SK-N-SH (cell line): Measurements from ENCODE around the gene STK32C. TPM values are rescaled to one million over a fixed set of nuclear protein-coding genes. Genes with fewer than 3 reads are reported as not detected.

Experiments used
- CTCF ChIA-PET: fragments of 300-600, 350-600 bp; formaldehyde crosslinking; extraction: SDS; loops from one replicate; lab custom pipeline; 2021; lab: Yijun Ruan, JAX
- POLR2A ChIA-PET: fragments of 350-600 bp; sonication (Branson Sonifier 250); formaldehyde crosslinking; extraction: SDS; loops from one replicate; lab custom pipeline; 2020; ENCODE audit warnings: antibody characterized with exemption, inconsistent platforms; lab: Yijun Ruan, JAX
- DNase-seq: peaks from one replicate; pipeline ENCODE4 v3.0.0; 2012
- H2AFZ ChIP-seq: fragments of 200-600 bp; sonication (generic); 2 replicates; pipeline ENCODE4 v1.8.1; 2016; ENCODE audit warnings: antibody characterized with exemption, mild to moderate bottlenecking, low read depth
- H3F3A ChIP-seq: fragments of 200-600 bp; sonication (generic); replicated peaks from 2 replicates; pipeline ENCODE3; 2016; ENCODE audit warnings: antibody characterized with exemption, mild to moderate bottlenecking; ENCODE audit not compliant: insufficient read depth
- H3K27ac ChIP-seq, 2 experiments: fragments of 200-500 bp in 1 of 2; fragments of 200-600 bp in 1 of 2; sonication (Bioruptor generic) in 1 of 2; sonication (generic), shearing (Covaris generic) in 1 of 2; 2 replicates each; pipeline versions ENCODE4 v1.5.1 to v1.6.1; 2014 to 2016; ENCODE audit warnings: low read depth in 2 of 2, inconsistent platforms in 1 of 2, low read length in 1 of 2, mild to moderate bottlenecking in 1 of 2, mixed read lengths in 1 of 2
- H3K27me3 ChIP-seq: fragments of 200-600 bp; sonication (generic), shearing (Covaris generic); 2 replicates; pipeline ENCODE4 v1.6.1; 2016; ENCODE audit warnings: mixed run types; ENCODE audit not compliant: insufficient read depth
- H3K36me3 ChIP-seq, 2 experiments: fragments of 200-500 bp in 1 of 2; fragments of 200-600 bp in 1 of 2; sonication (Bioruptor generic) in 1 of 2; sonication (generic) in 1 of 2; replicated peaks in 1 of 2; 2 replicates each; pipeline versions ENCODE3 to v1.5.1; 2014 to 2016; ENCODE audit warnings: low read length in 1 of 2, mild to moderate bottlenecking in 1 of 2; ENCODE audit not compliant: insufficient read depth in 2 of 2, control insufficient read depth in 1 of 2
- H3K4me1 ChIP-seq, 2 experiments: fragments of 200-500 bp in 1 of 2; fragments of 200-600 bp in 1 of 2; sonication (Bioruptor generic) in 1 of 2; sonication (generic), shearing (Covaris generic) in 1 of 2; 2 replicates each; pipeline versions ENCODE4 v1.5.1 to v1.6.1; 2014 to 2016; ENCODE audit warnings: low read depth in 1 of 2, low read length in 1 of 2, mixed run types in 1 of 2; ENCODE audit not compliant: insufficient read depth in 2 of 2, control insufficient read depth in 1 of 2
- H3K4me2 ChIP-seq: fragments of 200-600 bp; sonication (generic), shearing (Covaris generic); 2 replicates; pipeline ENCODE4 v1.6.1; 2017; ENCODE audit warnings: mixed run types
- H3K4me3 ChIP-seq, 2 experiments: fragments of 200-500 bp in 1 of 2; fragments of 200-600 bp in 1 of 2; sonication (Bioruptor generic) in 1 of 2; sonication (generic), shearing (Covaris generic) in 1 of 2; 2 replicates each; pipeline versions ENCODE4 v1.5.1 to v1.8.1; 2014 to 2016; ENCODE audit warnings: low read depth in 2 of 2, inconsistent platforms in 1 of 2, low read length in 1 of 2, mild to moderate bottlenecking in 1 of 2, mixed read lengths in 1 of 2, moderate library complexity in 1 of 2
- H3K79me2 ChIP-seq: fragments of 200-600 bp; sonication (generic); 2 replicates; pipeline ENCODE4 v1.8.1; 2017; ENCODE audit warnings: mild to moderate bottlenecking; ENCODE audit not compliant: insufficient read depth
- H3K9ac ChIP-seq: fragments of 200-600 bp; sonication (generic); 2 replicates; pipeline ENCODE4 v1.6.1; 2017; ENCODE audit warnings: mixed run types
- H3K9me2 ChIP-seq: fragments of 200-600 bp; sonication (generic); 2 replicates; pipeline ENCODE4 v1.6.1; 2017; ENCODE audit warnings: mixed run types
- H3K9me3 ChIP-seq: fragments of 200-600 bp; sonication (generic); 2 replicates; pipeline ENCODE4 v1.6.1; 2017; ENCODE audit warnings: mixed run types, mild to moderate bottlenecking, moderate library complexity
- H4K20me1 ChIP-seq: fragments of 200-600 bp; sonication (generic); 2 replicates; pipeline ENCODE4 v1.6.1; 2017; ENCODE audit warnings: mild to moderate bottlenecking, mixed run types; ENCODE audit not compliant: insufficient read depth
- EP300 ChIP-seq, 2 experiments: IDR thresholded peaks; 2 replicates each; pipeline versions ENCODE4 v1.4.0 to v1.6.1; 2012; ENCODE audit warnings: borderline replicate concordance in 1 of 2, low read depth in 1 of 2, low read length in 1 of 2
- EZH2phosphoT487 ChIP-seq: fragments of 200-600 bp; sonication (generic); IDR thresholded peaks from 2 replicates; pipeline ENCODE4 v1.6.1; 2017; ENCODE audit warnings: low read depth, mixed run types, mild to moderate bottlenecking, antibody characterized with exemption, moderate library complexity, borderline replicate concordance
- FOSL2 ChIP-seq: IDR thresholded peaks from 2 replicates; pipeline ENCODE4 v1.4.0; 2012; ENCODE audit warnings: low read depth, mild to moderate bottlenecking, moderate library complexity, borderline replicate concordance
- GABPA ChIP-seq: IDR thresholded peaks from 2 replicates; pipeline ENCODE4 v1.4.0; 2012; ENCODE audit warnings: low read depth, mild to moderate bottlenecking
- GATA2 ChIP-seq: sonication (generic); formaldehyde crosslinking; IDR thresholded peaks from 2 replicates; pipeline ENCODE4 v1.5.0; 2020; ENCODE audit warnings: mild to moderate bottlenecking, missing genetic modification reagents
- MXI1 ChIP-seq: IDR thresholded peaks from 2 replicates; pipeline ENCODE4 v1.6.1; 2012; ENCODE audit warnings: mild to moderate bottlenecking, low read depth, low read length, improper control_type of control experiment
- NFIC ChIP-seq: IDR thresholded peaks from 2 replicates; pipeline ENCODE4 v1.4.0; 2012; ENCODE audit warnings: borderline replicate concordance
- POLR2AphosphoS5 ChIP-seq: IDR thresholded peaks from 2 replicates; pipeline ENCODE4 v1.6.1; 2012; ENCODE audit warnings: low read depth, low read length
- RAD21 ChIP-seq: IDR thresholded peaks from 2 replicates; pipeline ENCODE4 v1.6.1; 2012; ENCODE audit warnings: mild to moderate bottlenecking, low read length
- RCOR1 ChIP-seq: fragments of 150-350 bp; IDR thresholded peaks from 2 replicates; pipeline ENCODE4 v1.6.1; 2017; ENCODE audit warnings: antibody characterized with exemption, low read length
- RXRA ChIP-seq: IDR thresholded peaks from 2 replicates; pipeline ENCODE4 v1.4.0; 2012; ENCODE audit warnings: low read depth, mild to moderate bottlenecking, borderline replicate concordance
- SMC3 ChIP-seq: IDR thresholded peaks from 2 replicates; pipeline ENCODE4 v1.6.1; 2012; ENCODE audit warnings: low read depth, low read length, improper control_type of control experiment
- TCF12 ChIP-seq: IDR thresholded peaks from 2 replicates; pipeline ENCODE4 v1.4.0; 2012
- YY1 ChIP-seq: IDR thresholded peaks from 2 replicates; pipeline ENCODE4 v1.4.0; 2012; ENCODE audit warnings: low read depth, mild to moderate bottlenecking
- WGBS: methylation state at CpG from one replicate; pipeline ENCODE4 v1.1.6; 2017; ENCODE audit warnings: low lambda C conversion rate; 5-methylcytosine and 5-hydroxymethylcytosine counted together
- polyA plus RNA-seq, 3 experiments: library from polyadenylated mRNA; depleted of rRNA; stranded (reverse); fragments of >200 nt; gene quantifications; 2 replicates each; pipeline ENCODE4 v1.2.3, GENCODE V29; 2012
- TF ChIP-seq, protein P1 (sequence below): IDR thresholded peaks from 2 replicates; pipeline ENCODE4 v1.4.0; 2012; ENCODE audit warnings: low read depth
- TF ChIP-seq, protein P2 (sequence below): IDR thresholded peaks from 2 replicates; pipeline ENCODE4 v1.4.0; 2012; ENCODE audit warnings: low read depth, borderline replicate concordance
- TF ChIP-seq, protein P3 (sequence below): fragments of 150-350 bp; IDR thresholded peaks from 2 replicates; pipeline ENCODE4 v1.6.1; 2016; ENCODE audit warnings: mild to moderate bottlenecking, low read depth, low read length

STK32C gene
- polyA plus RNA-seq, 1 of the 3 experiments (the other 2 are of a cell fraction) = 27.8 TPM

DNA sequence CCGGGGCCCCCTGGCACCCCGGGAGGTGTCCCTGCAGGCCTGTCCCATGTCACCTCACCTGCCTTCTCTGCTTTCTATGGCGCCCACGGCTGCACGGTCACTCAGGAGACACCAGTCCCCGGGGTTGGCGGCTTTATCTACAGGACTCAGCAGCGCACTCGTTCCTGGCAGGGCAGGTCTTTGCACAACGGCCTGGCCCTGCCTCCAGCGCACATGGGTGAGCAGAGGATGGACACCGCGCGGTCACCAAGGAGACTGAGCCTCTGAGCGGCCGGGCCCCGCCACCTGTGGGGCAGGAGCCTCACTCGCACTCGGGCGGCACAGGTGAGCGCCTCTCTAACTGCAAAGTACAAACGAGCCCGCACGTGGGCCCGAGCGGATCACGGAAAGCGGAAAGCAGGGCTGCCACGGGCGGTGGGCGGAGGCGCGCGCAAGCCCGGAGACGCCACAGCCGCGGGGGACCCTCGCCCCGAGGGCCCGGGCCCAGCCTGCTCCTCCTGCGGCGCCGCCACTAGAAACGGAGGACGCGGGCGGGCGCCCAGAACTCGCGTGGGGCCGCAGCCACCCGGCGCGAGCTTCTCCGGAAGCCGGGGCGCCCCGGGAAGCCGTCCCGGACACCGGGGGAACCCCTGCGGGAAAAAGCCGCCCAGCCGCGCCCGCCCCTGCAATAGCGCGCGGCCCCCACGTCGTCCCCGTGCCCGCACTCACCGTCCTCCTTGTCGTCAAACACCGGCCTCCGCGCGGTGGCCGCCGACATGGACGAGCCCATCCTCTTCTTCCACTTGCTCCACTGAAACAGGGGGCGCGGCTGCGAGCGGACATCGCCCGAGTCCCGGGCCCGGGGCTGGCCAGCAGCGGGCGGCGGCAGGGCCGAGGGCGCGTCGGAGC, 642 bp downstream of the STK32C start:
- POLR2A ChIA-PET = interaction anchor here (1.0 kb wide), 1 partner anchor 41 kb away, joined by 3 read pairs; no protein-coding TSS in a partner anchor
- Histone ChIP-seq H3K4me1 (peaks cover 0 to 26% of the 10 kb centered on the region in 2 experiments; a peak in 1 of 4 replicates), H3K4me2 (peak overlapping the region; percentile 89), H3K79me2 (0 out of 2 replicates have a peak, but pooled peaks cover 5% of the 10 kb centered on the region), H3K9ac (peak overlapping the region; percentile 21; the same call in 1 of the 2 replicates), H3K27me3 (no peaks in the 10 kb centered on the region), H3K9me2 (no peaks in the 10 kb centered on the region), H3F3A (no peaks in the 10 kb centered on the region), H3K4me3 (peak overlapping the region; percentile 65 to 66), H4K20me1 (no peaks in the 10 kb centered on the region), H3K9me3 (no peaks in the 10 kb centered on the region), H2AFZ (peak overlapping the region; percentile 65), H3K27ac (peak overlapping the region in 1 of 2 experiments; percentile 60; a peak in 2 of 4 replicates), H3K36me3 (peaks cover 0 to 4% of the 10 kb centered on the region in 2 experiments)
- peak; percentile 83 for DNase-seq
- CTCF ChIA-PET = interaction anchor here (1.0 kb wide), 1 partner anchor 9 kb away, joined by 5 read pairs; no protein-coding TSS in a partner anchor
- TF ChIP-seq, protein P1, sequence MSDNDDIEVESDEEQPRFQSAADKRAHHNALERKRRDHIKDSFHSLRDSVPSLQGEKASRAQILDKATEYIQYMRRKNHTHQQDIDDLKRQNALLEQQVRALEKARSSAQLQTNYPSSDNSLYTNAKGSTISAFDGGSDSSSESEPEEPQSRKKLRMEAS = peak; percentile 34; the same call in 1 of the 2 replicates
- TF ChIP-seq SMC3 = peak; percentile 28; the same call in 1 of the 2 replicates
- TF ChIP-seq RAD21 = peak; percentile 43
- TF ChIP-seq EZH2phosphoT487 = no peak
- no peak for TF ChIP-seq EP300 (IDR thresholded peaks at IDR 0.05; ENCODE audit: borderline replicate concordance in 1 of 2, low read depth in 1 of 2, low read length in 1 of 2)
- TF ChIP-seq, protein P2, sequence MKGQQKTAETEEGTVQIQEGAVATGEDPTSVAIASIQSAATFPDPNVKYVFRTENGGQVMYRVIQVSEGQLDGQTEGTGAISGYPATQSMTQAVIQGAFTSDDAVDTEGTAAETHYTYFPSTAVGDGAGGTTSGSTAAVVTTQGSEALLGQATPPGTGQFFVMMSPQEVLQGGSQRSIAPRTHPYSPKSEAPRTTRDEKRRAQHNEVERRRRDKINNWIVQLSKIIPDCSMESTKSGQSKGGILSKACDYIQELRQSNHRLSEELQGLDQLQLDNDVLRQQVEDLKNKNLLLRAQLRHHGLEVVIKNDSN = no peak
- TF ChIP-seq GATA2 = peak; percentile 32; the same call in 1 of the 2 replicates
- no peak for TF ChIP-seq POLR2AphosphoS5
- TF ChIP-seq MXI1 = peak; percentile 97
- WGBS = 7% methylated on average over 14 of the region's 98 CpGs

DNA sequence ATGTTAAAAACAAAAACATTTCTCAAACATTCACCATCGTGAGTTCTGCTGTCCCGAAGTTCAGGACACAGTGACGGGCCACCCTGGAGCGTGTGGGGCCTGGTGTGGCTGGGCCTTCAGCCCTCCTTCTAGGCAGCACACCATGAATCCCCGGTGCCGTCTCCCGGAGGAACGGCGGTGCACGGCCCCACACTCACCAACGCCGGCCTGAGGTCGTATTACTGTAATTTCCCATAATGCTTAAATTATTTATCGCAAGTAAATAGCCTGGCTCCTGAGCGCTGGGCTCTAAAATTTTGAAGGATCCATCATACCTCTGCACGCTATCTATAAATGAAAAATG, 1.4 kb downstream of the STK32C start:
- Histone ChIP-seq H3K4me1 (peaks cover 0 to 27% of the 10 kb centered on the region in 2 experiments; a peak in 1 of 4 replicates), H3K36me3 (peaks cover 0 to 4% of the 10 kb centered on the region in 2 experiments), H3F3A (no peaks in the 10 kb centered on the region), H3K4me3 (no peak overlapping the region; a peak in 1 of 4 replicates), H2AFZ (no peak overlapping the region), H3K79me2 (0 out of 2 replicates have a peak, but pooled peaks cover 5% of the 10 kb centered on the region), H4K20me1 (no peaks in the 10 kb centered on the region), H3K27me3 (no peaks in the 10 kb centered on the region)
- CTCF ChIA-PET = interaction anchor here (1.0 kb wide), 2 partner anchors 13 to 18 kb away, joined by 3 read pairs; no protein-coding TSS in a partner anchor
- POLR2A ChIA-PET = interaction anchor here (0.6 to 1.0 kb wide), 2 partner anchors 41 to 116 kb away, joined by 3 read pairs; no protein-coding TSS in a partner anchor
- 98% methylated on average over 16 of the region's 16 CpGs for WGBS
- TF ChIP-seq YY1 = no peak
- TF ChIP-seq GABPA = no peak
- no peak for TF ChIP-seq NFIC
- no peak for TF ChIP-seq RXRA
- TF ChIP-seq RCOR1 = no peak
- TF ChIP-seq TCF12 = no peak
- TF ChIP-seq, protein P3, sequence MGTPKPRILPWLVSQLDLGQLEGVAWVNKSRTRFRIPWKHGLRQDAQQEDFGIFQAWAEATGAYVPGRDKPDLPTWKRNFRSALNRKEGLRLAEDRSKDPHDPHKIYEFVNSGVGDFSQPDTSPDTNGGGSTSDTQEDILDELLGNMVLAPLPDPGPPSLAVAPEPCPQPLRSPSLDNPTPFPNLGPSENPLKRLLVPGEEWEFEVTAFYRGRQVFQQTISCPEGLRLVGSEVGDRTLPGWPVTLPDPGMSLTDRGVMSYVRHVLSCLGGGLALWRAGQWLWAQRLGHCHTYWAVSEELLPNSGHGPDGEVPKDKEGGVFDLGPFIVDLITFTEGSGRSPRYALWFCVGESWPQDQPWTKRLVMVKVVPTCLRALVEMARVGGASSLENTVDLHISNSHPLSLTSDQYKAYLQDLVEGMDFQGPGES = no peak
- TF ChIP-seq, protein P2 = no peak
- no peak for TF ChIP-seq FOSL2
- TF ChIP-seq EZH2phosphoT487 = no peak
- TF ChIP-seq, all 33 proteins: peak for 0
- no peak for DNase-seq
- Histone ChIP-seq H3K27ac (no peak overlapping the region), H3K4me2 (no peak overlapping the region), H3K9ac (no peak overlapping the region), H3K9me3 (no peaks in the 10 kb centered on the region), H3K9me2 (no peaks in the 10 kb centered on the region)
